PC-9 (cell line): ENCODE results near the gene MGRN1.

Experiments used
- CTCF ChIP-seq: fragments of 200-600 bp; sonication (generic); conservative IDR thresholded peaks from 2 replicates; pipeline ENCODE4 v1.6.1; 2017; ENCODE audit warnings: mixed run types, antibody characterized with exemption, mild to moderate bottlenecking, moderate library complexity
- EZH2 ChIP-seq: fragments of 200-600 bp; sonication (generic); IDR thresholded peaks from 2 replicates; pipeline ENCODE4 v1.8.0; 2017; ENCODE audit warnings: antibody characterized with exemption, low read depth

GRCh38 chr16:4648917-4649316, 24.3 kb downstream of the MGRN1 start:
- TF ChIP-seq CTCF (no peak), EZH2 (no peak)
